ENCODE measurements around the gene DHCR7. TPM values are rescaled to one million over a fixed set of nuclear protein-coding genes. Genes with fewer than 3 reads are reported as not detected.

Gene DHCR7
- total RNA-seq, 1 experiment from 2014 or later = 72.6 TPM

- intact Hi-C loops (cut with micrococcal nuclease) = no loop called here
- Mint-ChIP-seq H3K27me3 (ENCODE audit: insufficient read depth, unreplicated experiment) (no peaks in the 10 kb centered on the region), H3K36me3 (ENCODE audit: insufficient read depth, unreplicated experiment) (peaks cover 4% of the 10 kb centered on the region), H3K27ac (ENCODE audit: low read depth, unreplicated experiment) (no peak overlapping the region), H3K4me3 (ENCODE audit: unreplicated experiment) (no peak overlapping the region), H3K4me1 (ENCODE audit: insufficient read depth, unreplicated experiment) (peaks cover 30% of the 10 kb centered on the region), H3K9me3 (ENCODE audit: unreplicated experiment) (no peaks in the 10 kb centered on the region)
- DNase-seq (ENCODE audit: unreplicated experiment) = no peak
- ChIA-PET POLR2A (interaction anchor here (0.6 kb wide), 1 partner anchor 19 kb away, joined by 3 read pairs; the partner anchor contains the start of gene DHCR7), CTCF (no interaction called here)
- BruUV-seq (replicated peaks) = no TSS peak
- TF ChIP-seq CTCF (IDR thresholded peaks at IDR 0.05; ENCODE audit: unreplicated experiment) = no peak
Observed at GRCh38 chr11:71428861-71429435, 19.2 kb downstream of the DHCR7 start.

GRCh38 chr11:71426413-71426812 is 21.8 kb downstream of the DHCR7 start:
- no peak overlapping the region for H3K27ac Mint-ChIP-seq (ENCODE audit: low read depth, unreplicated experiment)
- BruUV-seq (replicated peaks) = no TSS peak
- H3K36me3 Mint-ChIP-seq (ENCODE audit: insufficient read depth, unreplicated experiment) = no peaks in the 10 kb centered on the region
- intact Hi-C loops (cut with micrococcal nuclease) = no loop called here
- no peak for DNase-seq (ENCODE audit: unreplicated experiment)
- ChIA-PET CTCF (interaction anchor here (0.8 to 1.9 kb wide), 6 partner anchors 10 to 957 kb away, joined by 3 to 5 read pairs (median 4); no protein-coding TSS in a partner anchor), POLR2A (interaction anchor here (0.6 to 1.3 kb wide), 4 partner anchors 10 to 154 kb away, joined by 3 to 26 read pairs (median 4); partner anchors contain the start of gene DHCR7)
- peak; percentile 22 for TF ChIP-seq CTCF (IDR thresholded peaks at IDR 0.05; ENCODE audit: unreplicated experiment)
- H3K4me1 Mint-ChIP-seq (ENCODE audit: insufficient read depth, unreplicated experiment) = peaks cover 20% of the 10 kb centered on the region
- no peak overlapping the region for H3K4me3 Mint-ChIP-seq (ENCODE audit: unreplicated experiment)
- no peaks in the 10 kb centered on the region for H3K27me3 Mint-ChIP-seq (ENCODE audit: insufficient read depth, unreplicated experiment)
- H3K9me3 Mint-ChIP-seq (ENCODE audit: unreplicated experiment) = no peaks in the 10 kb centered on the region

- Mint-ChIP-seq H3K4me1 (ENCODE audit: insufficient read depth, unreplicated experiment) (peaks cover 20% of the 10 kb centered on the region), H3K27me3 (ENCODE audit: insufficient read depth, unreplicated experiment) (no peaks in the 10 kb centered on the region), H3K9me3 (ENCODE audit: unreplicated experiment) (no peaks in the 10 kb centered on the region), H3K4me3 (ENCODE audit: unreplicated experiment) (no peak overlapping the region), H3K36me3 (ENCODE audit: insufficient read depth, unreplicated experiment) (no peaks in the 10 kb centered on the region), H3K27ac (ENCODE audit: low read depth, unreplicated experiment) (no peak overlapping the region)
- TF ChIP-seq CTCF (IDR thresholded peaks at IDR 0.05; ENCODE audit: unreplicated experiment) = no peak
- ChIA-PET POLR2A (interaction anchor here (0.6 to 1.3 kb wide), 6 partner anchors 11 to 154 kb away, joined by 3 to 26 read pairs (median 5); partner anchors contain the start of genes DHCR7 and NADSYN1), CTCF (interaction anchor here (0.7 to 1.9 kb wide), 7 partner anchors 9 to 957 kb away, joined by 3 to 5 read pairs (median 3); no protein-coding TSS in a partner anchor)
- no TSS peak for BruUV-seq (replicated peaks)
- DNase-seq (ENCODE audit: unreplicated experiment) = peak; percentile 79
- intact Hi-C loops (cut with micrococcal nuclease) = no loop called here
Observed at GRCh38 chr11:71425860-71426259, 22.3 kb downstream of the DHCR7 start.

GRCh38 chr11:71425409-71425808 is 22.8 kb downstream of the DHCR7 start:
- H3K4me3 Mint-ChIP-seq (ENCODE audit: unreplicated experiment) = no peak overlapping the region
- H3K27ac Mint-ChIP-seq (ENCODE audit: low read depth, unreplicated experiment) = no peak overlapping the region
- TF ChIP-seq CTCF (IDR thresholded peaks at IDR 0.05; ENCODE audit: unreplicated experiment) = no peak
- H3K27me3 Mint-ChIP-seq (ENCODE audit: insufficient read depth, unreplicated experiment) = no peaks in the 10 kb centered on the region
- DNase-seq (ENCODE audit: unreplicated experiment) = no peak
- POLR2A ChIA-PET = interaction anchor here (0.9 to 1.3 kb wide), 5 partner anchors 21 to 155 kb away, joined by 4 to 26 read pairs (median 5); partner anchors contain the start of genes DHCR7 and NADSYN1
- H3K9me3 Mint-ChIP-seq (ENCODE audit: unreplicated experiment) = no peaks in the 10 kb centered on the region
- no TSS peak for BruUV-seq (replicated peaks)
- intact Hi-C loops (cut with micrococcal nuclease) = no loop called here
- peaks cover 20% of the 10 kb centered on the region for H3K4me1 Mint-ChIP-seq (ENCODE audit: insufficient read depth, unreplicated experiment)
- CTCF ChIA-PET = interaction anchor here (0.5 to 1.9 kb wide), 8 partner anchors 9 to 956 kb away, joined by 3 to 5 read pairs (median 3); no protein-coding TSS in a partner anchor
- H3K36me3 Mint-ChIP-seq (ENCODE audit: insufficient read depth, unreplicated experiment) = no peaks in the 10 kb centered on the region

Data from MCF 10A (cell line).